ENCODE results near the gene PLXNA4. TPM values are rescaled to one million over a fixed set of nuclear protein-coding genes. Genes with fewer than 3 reads are reported as not detected.

The PLXNA4 gene
- total RNA-seq, 1 donor from 2014 or later: 17.6 TPM

- DNase-seq (ENCODE audit: missing footprints) (no peak), ATAC-seq (no peak)
- intact Hi-C loops (cut with DNase I): no loop called here
Measured at GRCh38 chr7:132133501-132133900, 442.8 kb downstream of the PLXNA4 start.

- ATAC-seq: no peak
- no peak for DNase-seq (ENCODE audit: missing footprints)
- intact Hi-C loops (cut with DNase I): no loop called here
Measured at GRCh38 chr7:132131196-132131595, 445.1 kb downstream of the PLXNA4 start.

DNA sequence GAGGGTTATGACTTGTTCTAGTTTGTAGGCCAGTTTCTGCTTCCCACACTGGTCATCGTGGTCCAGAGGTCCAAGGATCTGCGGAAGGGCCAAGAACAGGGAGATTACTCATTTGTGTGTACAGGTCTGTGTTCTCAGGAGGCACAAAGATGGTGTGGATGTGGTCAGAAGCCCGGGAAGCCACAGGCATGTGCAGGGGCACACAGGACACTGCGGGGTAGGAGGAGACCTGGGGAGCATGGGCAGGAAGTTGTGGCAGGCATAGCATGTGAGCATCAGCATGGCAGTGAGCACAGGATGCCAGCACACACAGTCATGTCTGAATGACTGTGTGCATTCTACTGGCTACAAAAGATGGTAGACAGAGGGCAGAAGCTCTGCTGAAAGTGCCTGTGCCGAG, 445.8 kb downstream of the PLXNA4 start:
- ATAC-seq (no peak), DNase-seq (ENCODE audit: missing footprints) (no peak)
- intact Hi-C loops (cut with DNase I): no loop called here

DNA sequence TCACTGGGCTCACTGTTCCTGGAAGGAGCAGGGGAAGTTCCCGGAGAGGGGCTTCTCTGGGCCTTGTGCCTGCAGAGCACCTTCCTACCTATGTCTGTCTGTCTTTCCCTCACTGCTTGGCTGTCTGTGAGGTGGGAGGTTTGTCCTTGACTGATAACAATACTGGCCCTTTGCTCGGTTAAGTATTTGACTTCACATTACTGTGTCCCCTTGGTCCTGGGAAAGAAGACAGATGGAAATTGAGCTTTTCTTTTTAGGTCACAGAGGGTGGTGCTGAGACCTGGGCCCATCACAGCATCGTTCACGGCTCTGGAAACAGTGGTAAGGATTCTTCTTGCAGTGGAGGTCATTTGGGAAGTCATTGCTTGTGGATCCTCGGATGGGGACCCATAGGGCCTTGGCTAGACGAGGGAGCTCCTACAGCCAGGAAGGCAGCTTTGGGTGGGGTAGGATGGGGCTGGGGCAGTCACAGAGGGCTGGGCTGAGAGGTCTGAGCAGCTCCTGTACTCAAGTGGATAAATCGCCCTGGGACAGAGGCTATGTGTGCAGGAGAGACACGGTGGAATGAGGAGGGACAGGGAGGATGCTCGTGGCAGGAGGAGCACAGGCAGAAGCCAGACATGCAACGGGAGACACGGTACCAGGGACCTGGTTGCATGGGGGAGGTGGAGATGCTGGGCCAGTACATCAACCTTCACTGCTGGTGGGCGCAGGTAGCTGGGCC, 450.2 kb downstream of the PLXNA4 start:
- intact Hi-C loops (cut with DNase I): no loop called here
- DNase-seq (ENCODE audit: missing footprints): no peak

GRCh38 chr7:132125096-132125495, 451.2 kb downstream of the PLXNA4 start:
- ATAC-seq: no peak
- no peak for DNase-seq (ENCODE audit: missing footprints)
- intact Hi-C loops (cut with DNase I): no loop called here

More for the DNA sequence above, 450.2 kb downstream of the PLXNA4 start:
- ATAC-seq: no peak

- DNase-seq (ENCODE audit: missing footprints) (no peak), ATAC-seq (no peak)
- intact Hi-C loops (cut with DNase I): no loop called here
Measured at GRCh38 chr7:132124575-132124974, 451.7 kb downstream of the PLXNA4 start.

DNA sequence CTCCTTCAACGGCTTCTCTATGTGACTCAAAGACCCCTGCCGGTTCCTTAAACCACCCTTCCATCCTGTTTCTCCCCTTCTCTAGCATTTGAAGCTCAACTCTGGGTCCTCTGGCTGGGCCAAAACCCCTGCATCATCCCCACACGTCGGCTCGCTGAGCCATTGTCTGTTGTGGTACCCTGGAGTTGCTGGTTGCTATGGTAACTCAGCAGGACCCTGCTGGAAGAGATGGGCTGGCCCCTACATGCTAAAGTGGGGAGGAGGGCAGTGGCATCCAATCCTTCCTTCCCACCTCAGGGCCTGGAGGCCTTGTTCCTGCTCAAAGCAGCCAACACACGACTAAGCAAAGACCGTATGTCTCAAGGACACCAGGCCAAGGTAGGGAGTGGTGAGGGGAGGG, 452.5 kb downstream of the PLXNA4 start:
- no peak for ATAC-seq
- DNase-seq (ENCODE audit: missing footprints): no peak
- intact Hi-C loops (cut with DNase I): no loop called here

GRCh38 chr7:132122901-132123300, 453.4 kb downstream of the PLXNA4 start:
- intact Hi-C loops (cut with DNase I): no loop called here
- DNase-seq (ENCODE audit: missing footprints) (no peak), ATAC-seq (no peak)

- intact Hi-C loops (cut with DNase I): no loop called here
- DNase-seq (ENCODE audit: missing footprints): no peak
- ATAC-seq: no peak
Measured at GRCh38 chr7:132121987-132122386, 454.3 kb downstream of the PLXNA4 start.

DNA sequence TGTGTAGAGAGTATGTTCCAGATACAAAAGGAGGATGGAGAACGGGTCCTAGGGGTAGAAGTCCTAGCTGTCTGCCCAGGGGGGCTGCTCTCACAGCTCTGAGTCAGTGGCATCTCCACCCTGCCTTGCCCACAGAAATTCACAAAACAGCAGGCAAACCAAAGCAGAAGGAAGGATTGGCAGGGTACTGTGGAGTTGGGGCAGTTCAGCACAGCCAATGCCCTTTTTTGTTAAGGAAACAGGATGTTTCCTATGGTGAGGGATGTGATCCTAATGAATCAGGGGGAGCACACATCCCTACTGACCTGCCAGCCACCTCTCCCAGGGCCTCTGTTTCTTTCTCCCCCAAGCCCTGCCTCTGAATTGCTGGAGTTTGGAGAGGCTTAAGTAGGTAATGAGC, 457.6 kb downstream of the PLXNA4 start:
- ATAC-seq (no peak), DNase-seq (ENCODE audit: missing footprints) (no peak)
- intact Hi-C loops (cut with DNase I): no loop called here

DNA sequence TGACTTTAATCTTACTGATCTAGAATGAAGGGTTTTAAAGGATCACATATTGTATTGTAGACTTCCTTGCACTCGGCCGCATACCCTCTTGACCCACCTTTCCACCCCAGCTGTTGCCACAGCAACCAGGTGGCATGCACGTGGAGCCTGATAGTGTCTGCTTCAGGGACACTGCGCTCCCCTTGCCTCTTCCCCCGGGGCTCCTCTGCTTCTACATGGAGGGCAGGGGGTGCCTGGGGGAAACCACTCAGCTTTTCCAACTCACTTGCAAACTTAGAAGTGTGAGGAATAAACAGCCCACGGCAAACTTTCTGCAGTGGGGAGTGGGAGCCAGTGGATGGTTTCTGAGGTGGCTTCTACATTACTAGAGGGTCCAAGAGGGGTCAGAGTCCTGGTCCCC, 458.6 kb downstream of the PLXNA4 start:
- no peak for DNase-seq (ENCODE audit: missing footprints)
- no peak for ATAC-seq
- intact Hi-C loops (cut with DNase I): no loop called here

- intact Hi-C loops (cut with DNase I): no loop called here
- no peak for ATAC-seq
- no peak for DNase-seq (ENCODE audit: missing footprints)
Measured at GRCh38 chr7:132117181-132117580, 459.1 kb downstream of the PLXNA4 start.

DNA sequence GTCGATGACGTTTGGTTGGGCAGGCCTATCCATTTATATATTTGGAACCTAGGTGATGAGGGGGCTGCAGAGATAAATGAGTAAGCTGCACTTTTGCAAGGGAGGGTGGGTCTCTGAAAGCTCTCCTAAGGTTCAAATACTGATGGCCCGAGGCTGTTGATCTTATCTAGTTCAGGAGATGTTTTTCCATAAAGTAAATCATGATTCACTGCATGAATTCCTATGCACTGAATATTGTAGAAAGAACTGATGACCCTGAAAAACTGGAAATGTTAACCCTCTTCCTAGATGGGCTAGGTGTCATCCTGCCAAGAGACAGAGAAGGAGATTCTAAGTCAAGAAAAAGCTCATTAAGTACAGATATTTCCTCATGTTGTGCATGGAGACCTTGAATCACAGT, 459.9 kb downstream of the PLXNA4 start:
- intact Hi-C loops (cut with DNase I): no loop called here
- DNase-seq (ENCODE audit: missing footprints) (no peak), ATAC-seq (no peak)

DNA sequence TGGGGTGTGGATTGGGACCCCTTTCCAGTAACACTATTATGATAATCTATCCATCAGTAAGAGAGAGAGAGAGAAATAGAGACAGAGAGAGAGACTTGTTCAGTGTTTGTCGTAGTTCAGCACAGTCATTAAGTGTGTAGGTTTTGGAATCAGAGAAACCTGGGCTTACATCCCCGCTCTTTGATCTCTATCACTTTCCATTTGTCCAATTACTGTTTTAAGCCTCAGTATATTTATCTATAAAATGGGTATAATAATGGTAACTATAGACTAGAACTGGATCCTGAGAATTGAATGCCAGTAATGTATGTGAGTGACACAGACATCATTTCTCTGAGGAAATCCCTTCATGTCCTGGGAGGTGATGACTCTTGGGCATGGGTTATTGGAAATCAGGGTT, 460.5 kb downstream of the PLXNA4 start:
- DNase-seq (ENCODE audit: missing footprints) (no peak), ATAC-seq (no peak)
- intact Hi-C loops (cut with DNase I): no loop called here

- intact Hi-C loops (cut with DNase I): no loop called here
- DNase-seq (ENCODE audit: missing footprints): no peak
Measured at GRCh38 chr7:132115028-132115427, 461.2 kb downstream of the PLXNA4 start.

GRCh38 chr7:132114411-132114810, 461.9 kb downstream of the PLXNA4 start:
- intact Hi-C loops (cut with DNase I): no loop called here
- no peak for DNase-seq (ENCODE audit: missing footprints)
- no peak for ATAC-seq

More at GRCh38 chr7:132115028-132115427, 461.2 kb downstream of the PLXNA4 start:
- no peak for ATAC-seq

GRCh38 chr7:132113536-132114371, 462.5 kb downstream of the PLXNA4 start:
- ATAC-seq: no peak
- intact Hi-C loops (cut with DNase I): no loop called here
- DNase-seq (ENCODE audit: missing footprints): no peak

GRCh38 chr7:132112657-132113056, 463.6 kb downstream of the PLXNA4 start:
- no peak for ATAC-seq
- intact Hi-C loops (cut with DNase I): no loop called here
- no peak for DNase-seq (ENCODE audit: missing footprints)

- ATAC-seq (no peak), DNase-seq (ENCODE audit: missing footprints) (no peak)
- intact Hi-C loops (cut with DNase I): no loop called here
Measured at GRCh38 chr7:132112106-132112505, 464.2 kb downstream of the PLXNA4 start.

DNA sequence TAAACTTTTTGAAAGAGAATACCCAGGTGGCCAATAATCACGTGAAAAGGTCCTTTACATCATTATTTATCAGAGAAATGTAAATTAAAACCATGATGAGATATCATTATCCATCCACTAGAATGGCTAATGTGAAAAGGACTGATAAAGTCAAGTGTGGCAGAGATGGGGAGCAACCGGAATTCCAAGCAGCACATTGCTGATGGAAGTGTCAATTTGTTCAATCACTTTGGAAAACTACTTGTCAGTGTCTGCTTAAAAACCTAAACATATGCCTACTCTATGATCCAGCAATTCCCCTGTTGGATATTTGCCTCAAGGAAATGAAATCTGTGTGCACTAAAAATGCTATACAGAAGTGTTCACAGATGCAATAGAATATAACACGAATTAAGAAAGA, 465.6 kb downstream of the PLXNA4 start:
- intact Hi-C loops (cut with DNase I): no loop called here
- DNase-seq (ENCODE audit: missing footprints) (no peak), ATAC-seq (no peak)

Data from Right ventricle myocardium inferior (tissue), 1 donor.